Thymus (tissue), 11 donors: ENCODE results near the gene EYA4. TPM values are rescaled to one million over a fixed set of nuclear protein-coding genes. Genes with fewer than 3 reads are reported as not detected.

Experiments
- DNase-seq, 9 donors: peaks; one replicate each; pipeline ENCODE4 v3.0.0-alpha.2; 2013; ENCODE audit warnings: low spot score in 9 of 9, low read depth in 6 of 9, missing footprints in 1 of 9
- H3K27ac ChIP-seq, 2 donors: one replicate each; pipeline ENCODE4 v1.5.1; 2013; ENCODE audit warnings: control low read depth in 1 of 2, low read depth in 1 of 2, low read length in 1 of 2, mild to moderate bottlenecking in 1 of 2, moderate library complexity in 1 of 2
- H3K27me3 ChIP-seq, 2 donors: one replicate each; pipeline ENCODE4 v1.5.1; 2013; ENCODE audit warnings: low read length in 1 of 2; ENCODE audit not compliant: control insufficient read depth in 2 of 2, insufficient read depth in 1 of 2
- H3K36me3 ChIP-seq, 2 donors: one replicate each; pipeline ENCODE4 v1.5.1; 2013; ENCODE audit warnings: low read length in 1 of 2, mild to moderate bottlenecking in 1 of 2, moderate library complexity in 1 of 2; ENCODE audit not compliant: control insufficient read depth in 2 of 2, insufficient read depth in 2 of 2
- H3K4me1 ChIP-seq, 2 donors: one replicate each; pipeline ENCODE4 v1.5.1; 2013; ENCODE audit warnings: low read length in 2 of 2; ENCODE audit not compliant: control insufficient read depth in 2 of 2, insufficient read depth in 2 of 2
- H3K4me3 ChIP-seq, 2 donors: one replicate each; pipeline ENCODE4 v1.5.1; 2013; ENCODE audit warnings: low read length in 2 of 2, control low read depth in 1 of 2, mild to moderate bottlenecking in 1 of 2
- H3K9me3 ChIP-seq, 2 donors: one replicate each; pipeline ENCODE4 v1.5.1; 2013; ENCODE audit warnings: low read length in 1 of 2, mild to moderate bottlenecking in 1 of 2; ENCODE audit not compliant: control insufficient read depth in 2 of 2, insufficient read depth in 1 of 2
- WGBS: extraction: QIAGEN DNeasy Blood & Tissue Kit; methylation state at CpG from one replicate; pipeline ENCODE4 v1.1.7; 2013; 5-methylcytosine and 5-hydroxymethylcytosine counted together
- polyA plus RNA-seq: library from polyadenylated mRNA; stranded (reverse); fragments of 200-250 nt; gene quantifications from one replicate; pipeline ENCODE4 v1.2.3, GENCODE V29; 2013
- total RNA-seq: library from RNA; stranded (reverse); fragments of 120-200 nt; gene quantifications from one replicate; pipeline ENCODE4 v1.2.4, GENCODE V29; 2013
- donor health status: healthy.

EYA4 gene
- total and polyA plus RNA-seq, 2 donors, result 6.2 to 9.5 TPM

DNA sequence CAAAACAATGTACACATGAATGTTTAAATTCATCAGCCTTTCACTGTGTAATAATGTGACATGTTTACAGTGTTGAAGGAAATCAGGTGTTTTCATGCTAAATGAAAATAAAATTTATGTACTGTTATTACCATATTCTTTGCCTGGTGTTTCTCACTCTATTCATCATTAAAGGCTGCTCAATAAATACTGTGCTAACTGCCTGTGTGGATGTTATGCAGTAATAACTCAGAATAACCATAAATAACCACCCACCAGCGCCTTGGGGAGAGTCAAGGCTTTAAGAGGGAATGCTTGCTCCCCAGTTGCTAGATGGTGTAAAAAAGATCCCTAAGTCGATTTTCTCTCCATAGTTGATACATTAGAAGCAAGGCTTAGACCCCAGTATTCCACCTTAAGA lies 299.9 kb downstream of the EYA4 start:
- H3K4me3 ChIP-seq, result no peak overlapping the region
- H3K36me3 ChIP-seq, result no peaks in the 10 kb centered on the region
- H3K9me3 ChIP-seq, result no peaks in the 10 kb centered on the region
- H3K4me1 ChIP-seq, result no peaks in the 10 kb centered on the region
- no peak overlapping the region for H3K27ac ChIP-seq
- 85% methylated on average over 2 of the region's 2 CpGs for WGBS
- H3K27me3 ChIP-seq, result no peaks in the 10 kb centered on the region
- no peak for DNase-seq

DNA sequence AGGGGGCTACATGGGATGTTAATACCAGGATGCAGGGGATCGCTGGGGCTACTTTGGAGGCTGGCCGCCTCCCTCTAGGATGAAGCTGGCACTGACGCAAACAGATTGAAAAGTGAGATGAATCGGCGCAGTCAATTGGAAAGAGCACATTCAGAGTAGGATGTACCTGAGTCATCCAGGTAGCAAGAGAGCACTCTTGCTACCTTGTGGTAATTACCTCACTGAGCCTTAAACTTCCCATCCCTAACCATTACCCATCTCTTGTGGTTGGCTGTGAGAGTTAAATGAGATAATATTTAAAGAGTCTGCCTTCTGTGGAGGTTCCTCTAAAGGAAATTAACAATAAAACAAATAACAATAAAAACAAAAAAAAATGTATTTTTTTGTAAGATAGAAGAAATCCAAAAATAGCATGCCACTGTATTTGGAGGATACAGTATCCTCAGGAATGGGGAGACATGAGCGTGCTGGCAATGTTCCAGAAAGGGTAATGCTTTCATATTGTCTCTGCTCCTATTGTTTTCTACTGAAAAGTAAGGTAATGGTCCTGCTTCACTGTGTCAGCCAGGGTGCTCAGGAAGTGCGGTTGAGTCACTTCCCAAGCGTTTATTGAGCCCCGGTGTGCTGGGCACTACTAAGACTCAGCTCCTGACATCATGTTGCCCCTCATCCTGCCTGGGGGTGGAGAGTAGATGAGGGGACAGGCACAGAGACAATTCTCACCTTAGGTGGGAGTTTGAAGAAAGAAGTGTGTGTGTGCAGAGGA lies 301.1 kb downstream of the EYA4 start:
- Histone ChIP-seq H3K9me3 (no peaks in the 10 kb centered on the region), H3K4me3 (no peak overlapping the region), H3K27me3 (no peaks in the 10 kb centered on the region), H3K27ac (no peak overlapping the region), H3K4me1 (no peaks in the 10 kb centered on the region), H3K36me3 (no peaks in the 10 kb centered on the region)
- no peak for DNase-seq
- WGBS, result 86% methylated on average over 9 of the region's 9 CpGs

DNA sequence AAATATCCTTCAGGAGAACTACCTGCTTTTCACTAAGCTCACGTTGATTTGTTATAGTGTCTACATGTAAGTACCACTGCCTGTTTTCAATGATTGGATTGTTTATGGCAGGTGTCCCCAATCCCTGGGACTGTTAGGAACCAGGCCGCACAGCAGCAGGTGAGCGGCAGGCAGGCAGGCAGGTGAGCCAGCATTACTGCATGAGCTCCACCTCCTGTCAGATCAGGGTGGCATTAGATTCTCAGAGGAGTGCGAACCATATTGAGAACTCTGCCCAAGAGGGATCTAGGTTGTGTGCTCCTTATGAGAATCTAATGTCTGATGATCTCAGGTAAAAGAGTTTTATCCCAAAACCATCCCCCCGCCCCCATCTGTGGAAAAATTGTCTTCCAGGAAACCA lies 303.3 kb downstream of the EYA4 start:
- DNase-seq, result no peak
- Histone ChIP-seq H3K4me1 (no peaks in the 10 kb centered on the region), H3K4me3 (no peak overlapping the region), H3K27me3 (no peaks in the 10 kb centered on the region), H3K36me3 (no peaks in the 10 kb centered on the region), H3K9me3 (no peaks in the 10 kb centered on the region), H3K27ac (no peak overlapping the region)
- 94% methylated on average over 5 of the region's 5 CpGs for WGBS

DNA sequence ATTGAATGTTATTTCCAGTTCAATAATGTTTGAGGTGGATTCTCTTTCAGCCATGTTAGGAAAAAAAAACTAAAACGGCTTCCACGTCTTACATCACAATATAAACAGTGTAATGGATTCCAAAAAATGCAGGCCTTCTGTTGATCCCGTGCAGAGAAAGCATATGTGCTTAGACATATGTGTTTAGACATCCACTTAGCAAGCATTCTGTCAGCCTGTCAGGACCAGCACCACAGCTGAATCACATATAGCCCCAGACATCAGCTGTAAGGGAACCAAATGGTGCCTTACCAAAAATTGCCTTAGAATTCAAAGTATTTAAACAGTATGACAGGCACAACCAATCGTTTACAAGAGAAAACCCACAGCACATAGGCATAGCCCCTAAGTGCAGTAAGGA lies 304.9 kb downstream of the EYA4 start:
- no peak overlapping the region for H3K27ac ChIP-seq
- no peak for DNase-seq
- H3K27me3 ChIP-seq, result no peaks in the 10 kb centered on the region
- 84% methylated on average over 4 of the region's 4 CpGs for WGBS
- no peak overlapping the region for H3K4me3 ChIP-seq
- H3K36me3 ChIP-seq, result no peaks in the 10 kb centered on the region
- no peaks in the 10 kb centered on the region for H3K4me1 ChIP-seq
- H3K9me3 ChIP-seq, result no peaks in the 10 kb centered on the region

DNA sequence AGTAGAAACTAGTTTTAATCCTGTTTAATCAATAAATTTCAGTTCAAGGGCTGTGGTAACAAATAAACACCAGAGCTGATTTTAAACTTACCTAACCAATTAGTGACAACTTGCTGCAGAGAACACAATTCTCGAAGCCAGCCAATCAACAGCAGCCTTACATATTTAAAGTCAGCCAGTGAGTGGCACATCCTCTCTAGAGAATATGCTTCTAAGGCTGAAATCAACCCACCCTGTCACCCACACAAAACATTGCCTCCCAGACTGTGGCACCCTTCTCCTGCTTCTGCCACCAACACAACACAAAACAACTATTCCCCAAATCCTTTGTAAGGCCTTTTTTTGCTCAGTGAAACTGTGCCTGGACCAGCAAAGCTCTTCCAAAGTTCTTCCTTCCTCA lies 306.0 kb downstream of the EYA4 start:
- no peaks in the 10 kb centered on the region for H3K9me3 ChIP-seq
- DNase-seq, result peak in 2 of 9 donors; percentile 8 to 20
- 95% methylated on average over 1 of the region's 1 CpG for WGBS
- no peaks in the 10 kb centered on the region for H3K4me1 ChIP-seq
- no peak overlapping the region for H3K4me3 ChIP-seq
- H3K27ac ChIP-seq, result no peak overlapping the region
- H3K36me3 ChIP-seq, result no peaks in the 10 kb centered on the region
- no peaks in the 10 kb centered on the region for H3K27me3 ChIP-seq

DNA sequence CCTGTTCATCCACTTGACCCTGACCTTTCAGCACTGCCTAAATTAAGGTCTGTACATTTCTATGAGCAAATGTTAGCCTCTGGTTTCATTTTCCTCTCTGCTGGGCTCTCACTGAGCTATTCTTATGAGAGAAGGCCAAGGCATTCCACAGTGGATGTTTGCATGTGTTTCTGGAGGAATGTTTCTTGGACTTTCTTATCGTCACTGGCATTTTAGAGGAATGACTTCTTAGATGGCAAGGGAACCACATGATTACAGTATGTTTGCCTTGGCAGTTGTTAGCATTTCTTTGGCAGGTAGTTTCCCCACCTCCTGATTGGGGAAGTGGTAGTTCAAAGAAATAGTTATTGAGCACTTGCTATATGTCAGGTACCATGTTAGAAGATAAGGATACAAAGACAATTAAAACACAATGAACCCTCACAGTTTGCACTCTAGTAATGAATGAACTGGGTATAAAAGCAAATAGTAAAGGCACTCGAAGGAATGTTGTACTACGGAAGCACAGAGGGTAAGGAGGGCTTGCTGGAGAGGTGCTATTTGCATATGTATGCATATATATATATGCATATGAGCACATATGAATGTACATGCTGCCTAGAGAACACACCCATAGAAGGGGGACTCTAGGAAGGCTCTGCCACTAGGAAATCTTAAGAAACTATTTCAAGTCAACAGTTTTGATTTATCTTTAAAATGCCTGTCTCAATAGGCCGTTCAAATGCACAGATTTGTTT lies 307.4 kb downstream of the EYA4 start:
- no peak overlapping the region for H3K4me3 ChIP-seq
- DNase-seq, result no peak
- no peaks in the 10 kb centered on the region for H3K9me3 ChIP-seq
- H3K27ac ChIP-seq, result no peak overlapping the region
- H3K36me3 ChIP-seq, result no peaks in the 10 kb centered on the region
- H3K27me3 ChIP-seq, result no peaks in the 10 kb centered on the region
- WGBS, result 86% methylated on average over 4 of the region's 4 CpGs
- H3K4me1 ChIP-seq, result no peaks in the 10 kb centered on the region

DNA sequence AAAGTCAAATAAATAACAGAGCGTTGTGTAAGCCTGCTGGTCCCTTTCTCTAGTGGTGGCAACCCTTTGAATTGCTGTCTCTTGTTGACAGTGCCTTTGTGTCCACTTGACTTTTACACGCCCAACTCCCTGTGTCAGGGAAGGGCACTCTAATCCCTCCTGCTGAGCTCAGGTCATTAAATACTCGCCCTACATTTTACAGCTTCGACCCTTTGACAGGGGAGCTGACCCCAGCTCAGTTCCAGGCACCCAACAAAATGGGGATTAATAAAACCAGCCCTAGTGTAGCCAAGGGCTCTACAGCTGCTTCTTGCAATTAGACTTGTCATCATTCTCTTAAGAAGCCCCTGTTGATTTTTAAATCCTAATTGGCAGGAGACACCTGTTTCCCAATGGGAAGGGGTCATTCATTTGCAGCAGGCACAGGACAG lies 308.2 kb downstream of the EYA4 start:
- no peak for DNase-seq
- no peak overlapping the region for H3K4me3 ChIP-seq
- no peaks in the 10 kb centered on the region for H3K36me3 ChIP-seq
- no peak overlapping the region for H3K27ac ChIP-seq
- H3K9me3 ChIP-seq, result no peaks in the 10 kb centered on the region
- WGBS, result 71% methylated on average over 4 of the region's 4 CpGs
- H3K27me3 ChIP-seq, result no peaks in the 10 kb centered on the region
- H3K4me1 ChIP-seq, result no peaks in the 10 kb centered on the region

DNA sequence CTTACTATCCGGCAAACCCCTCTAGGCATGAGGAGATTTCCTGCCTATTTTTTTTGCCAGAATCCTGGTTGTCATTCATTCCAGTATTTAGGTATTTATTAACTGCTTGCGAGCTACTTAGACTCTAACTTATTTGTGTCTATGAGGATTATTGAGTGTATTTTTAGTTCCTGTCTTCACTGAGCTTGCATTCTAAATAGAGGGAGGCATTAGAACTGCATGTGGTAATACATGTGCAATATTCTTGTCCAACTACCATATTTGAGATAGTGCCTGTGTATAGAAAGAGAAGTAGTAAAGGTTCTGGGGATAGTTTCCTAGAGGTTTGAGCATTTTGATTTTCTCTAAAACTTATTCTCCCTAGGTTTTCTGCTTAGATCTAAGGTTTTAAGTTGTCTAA lies 308.9 kb downstream of the EYA4 start:
- no peak overlapping the region for H3K27ac ChIP-seq
- no peak for DNase-seq
- H3K27me3 ChIP-seq, result no peaks in the 10 kb centered on the region
- no peaks in the 10 kb centered on the region for H3K9me3 ChIP-seq
- H3K36me3 ChIP-seq, result no peaks in the 10 kb centered on the region
- no peaks in the 10 kb centered on the region for H3K4me1 ChIP-seq
- WGBS, result 93% methylated on average over 2 of the region's 2 CpGs
- no peak overlapping the region for H3K4me3 ChIP-seq

DNA sequence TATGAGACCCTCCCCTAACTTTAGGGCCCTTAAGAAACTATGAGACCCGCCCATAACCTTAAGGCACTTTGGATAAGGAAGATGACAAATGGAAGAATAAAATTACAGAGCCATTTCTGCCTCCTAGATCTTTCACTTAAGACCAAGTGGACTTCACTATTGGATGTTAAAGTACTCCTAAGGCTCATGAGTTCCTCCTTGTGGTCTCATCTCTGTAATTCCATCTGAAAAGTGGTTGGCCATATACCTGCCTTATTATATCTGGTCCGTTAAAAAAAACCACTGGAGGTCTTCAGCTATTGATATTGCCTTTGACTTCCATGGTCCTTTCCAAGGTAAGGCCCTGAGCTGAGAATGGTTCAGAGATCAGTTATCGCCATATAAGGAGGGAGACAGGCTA lies 310.3 kb downstream of the EYA4 start:
- Histone ChIP-seq H3K36me3 (no peaks in the 10 kb centered on the region), H3K27me3 (no peaks in the 10 kb centered on the region), H3K9me3 (no peaks in the 10 kb centered on the region), H3K27ac (no peak overlapping the region), H3K4me3 (no peak overlapping the region), H3K4me1 (no peaks in the 10 kb centered on the region)
- 95% methylated on average over 3 of the region's 3 CpGs for WGBS
- no peak for DNase-seq
